Activated CD4-positive, CD25-positive, alpha-beta regulatory T cell (primary cell): Measurements from ENCODE around the gene KCNS3.

Experiments used
- DNase-seq, 4 experiments: peaks; one replicate each; lab custom pipeline; 2025; lab: John Stamatoyannopoulos, UW

The KCNS3 gene

DNA sequence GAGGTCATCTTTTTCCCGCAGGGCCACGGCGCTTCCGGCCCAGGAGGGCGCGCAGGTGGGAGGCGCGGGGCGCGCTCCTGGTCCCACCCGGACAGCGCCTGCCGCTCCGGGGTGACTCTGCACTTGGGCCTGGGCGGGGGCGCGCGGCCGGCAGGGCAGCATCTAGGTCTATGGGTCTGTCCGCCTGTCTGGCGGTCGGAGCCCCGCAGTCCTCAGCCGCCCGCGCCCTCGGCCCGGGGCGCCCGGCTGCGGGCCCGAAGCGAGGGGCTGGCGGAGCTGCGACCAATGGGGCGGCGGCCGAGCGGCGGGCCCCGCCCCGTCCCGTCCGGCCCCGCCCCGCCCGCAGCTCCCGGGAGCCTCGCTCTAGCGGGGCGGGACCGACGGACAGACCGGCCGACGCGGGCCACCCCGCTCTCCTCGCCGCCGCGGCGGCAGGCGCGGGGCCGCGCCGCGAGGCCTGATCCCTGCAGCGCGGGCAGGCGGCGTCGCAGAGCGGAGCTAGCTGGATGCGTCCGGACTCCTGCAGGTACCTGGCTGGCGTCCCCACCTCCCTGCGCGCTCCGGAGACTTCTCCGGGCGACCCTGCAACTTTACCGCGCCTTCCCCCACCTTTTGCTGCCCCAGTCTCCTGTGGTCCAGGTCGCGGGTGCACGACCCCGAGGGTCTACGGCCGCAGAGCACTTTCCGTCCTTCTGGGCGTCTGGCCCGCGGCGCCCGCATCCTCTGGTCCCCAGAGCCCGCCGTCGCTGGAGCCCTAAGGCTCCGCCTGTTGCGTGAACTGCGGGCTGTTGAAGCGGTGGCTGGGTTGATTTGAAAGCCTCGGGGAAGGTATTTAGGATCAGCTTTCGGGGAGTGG lies at the start of gene KCNS3:
Gene KCNS3, plus strand, starts transcription at position 387 of the 856 bp plus-strand sequence. CDS start 52,342 bp downstream, outside the sequence.
- no peak for DNase-seq

- DNase-seq: peak in 2 of 4 experiments; percentile 4 to 7
Observed at GRCh38 chr2:17830053-17831034, 48.1 kb upstream of the KCNS3 start.

GRCh38 chr2:17835516-17835915 lies 43.0 kb upstream of the KCNS3 start:
- DNase-seq: no peak

- DNase-seq: no peak
Observed at GRCh38 chr2:17839959-17840358, 38.5 kb upstream of the KCNS3 start.

GRCh38 chr2:17843457-17843856 lies 35.0 kb upstream of the KCNS3 start:
- no peak for DNase-seq

- no peak for DNase-seq
Observed at GRCh38 chr2:17845806-17846205, 32.7 kb upstream of the KCNS3 start.

DNA sequence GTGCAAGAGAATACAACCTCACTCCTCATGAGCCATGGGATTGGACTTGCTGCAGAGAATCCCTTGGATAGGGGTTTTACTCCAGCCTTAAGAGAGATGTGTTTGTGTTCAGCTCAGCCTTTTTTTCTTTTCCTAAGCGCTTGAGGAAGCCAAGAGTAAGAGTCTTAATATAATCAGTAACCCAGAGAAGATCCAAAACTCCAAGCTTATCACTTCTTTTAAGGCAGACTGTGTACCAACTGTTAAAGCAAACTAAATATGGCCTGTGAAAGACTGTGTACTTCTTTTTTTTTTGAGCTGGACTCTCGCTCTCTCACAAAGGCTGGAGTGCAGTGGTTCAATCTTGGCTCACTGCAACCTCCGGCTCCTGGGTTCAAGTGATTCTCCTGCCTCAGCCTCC lies 31.8 kb upstream of the KCNS3 start:
- DNase-seq: no peak

DNA sequence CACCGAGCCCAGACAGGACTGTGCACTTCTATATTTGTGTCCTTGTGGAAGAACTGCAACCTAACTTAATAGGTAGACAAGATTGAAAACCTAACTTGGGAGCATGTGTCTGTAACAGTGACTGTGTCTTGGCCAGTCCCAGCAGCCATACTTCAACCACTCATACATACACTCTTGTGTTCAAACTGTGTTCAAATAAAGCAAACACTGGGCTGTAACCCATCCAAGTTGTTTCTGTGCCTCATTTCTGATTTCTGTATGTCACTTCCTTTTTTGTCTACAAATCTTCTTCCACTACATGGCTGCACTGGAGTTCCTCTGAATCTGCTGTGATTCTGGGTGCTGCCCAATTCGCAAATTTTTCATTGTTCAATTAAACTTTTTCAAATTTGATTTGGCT lies 31.2 kb upstream of the KCNS3 start:
- DNase-seq: no peak

GRCh38 chr2:17849275-17849674 lies 29.2 kb upstream of the KCNS3 start:
- DNase-seq: no peak

- no peak for DNase-seq
Observed at GRCh38 chr2:17850151-17850550, 28.3 kb upstream of the KCNS3 start.

DNA sequence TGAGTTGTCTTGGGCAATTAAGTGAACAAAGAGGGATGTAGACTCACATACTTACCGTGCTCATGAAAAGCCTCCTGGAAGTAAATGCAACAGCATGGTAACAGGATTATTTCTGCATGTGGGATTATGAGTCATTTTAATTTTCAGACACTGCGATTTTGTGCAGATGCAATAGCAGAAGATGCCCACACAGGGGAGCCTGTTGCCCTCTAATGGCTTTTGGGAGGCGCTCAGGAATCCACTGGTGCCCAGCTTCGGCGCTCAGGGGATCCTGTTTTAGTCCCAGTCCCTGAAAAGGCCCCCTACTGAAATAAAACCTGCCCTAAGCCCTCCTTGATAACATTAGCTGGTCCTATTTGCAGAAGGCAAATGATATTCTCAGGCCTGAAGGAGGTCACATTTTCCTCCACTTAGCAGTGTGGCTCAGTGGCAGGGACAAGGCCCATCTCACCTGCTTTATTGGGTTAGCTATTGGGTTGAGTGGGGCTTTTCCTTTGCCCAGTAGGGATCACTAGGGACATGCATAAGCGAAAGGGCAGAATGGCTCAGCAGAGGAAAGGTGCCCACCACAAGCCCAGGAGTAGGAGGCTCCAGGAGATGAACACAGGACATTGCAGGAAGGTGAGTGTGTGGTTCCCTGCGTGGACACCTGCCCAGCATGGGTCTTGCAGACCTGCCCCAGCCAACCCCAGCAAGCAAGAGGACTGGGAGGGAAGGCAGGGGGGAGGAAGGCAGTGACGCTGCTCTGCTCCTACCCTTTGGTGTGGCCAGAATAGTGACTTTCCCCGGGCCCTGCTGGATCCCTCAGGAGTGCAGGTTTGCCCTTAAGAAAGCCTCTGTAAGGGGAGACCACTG lies 26.5 kb upstream of the KCNS3 start:
- DNase-seq: no peak

DNA sequence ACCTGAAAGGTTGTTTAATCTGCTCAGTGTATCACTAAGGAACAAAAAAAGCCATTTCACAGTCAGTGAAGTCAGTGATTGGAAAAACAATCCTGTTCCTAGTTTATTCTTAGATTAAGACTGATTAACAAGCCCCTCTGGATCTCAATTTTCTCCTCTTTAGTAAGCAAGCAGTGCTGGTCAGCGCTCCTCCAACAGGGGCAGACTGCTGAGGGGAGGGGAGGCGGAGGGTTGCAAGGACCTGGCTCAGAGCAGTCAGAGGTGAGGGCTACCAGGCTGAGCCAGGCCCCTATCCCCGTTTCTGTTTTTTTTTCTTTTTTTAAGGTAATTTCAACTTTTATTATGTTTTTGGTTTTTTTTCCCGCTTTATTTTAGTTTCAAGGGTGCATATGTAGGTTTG lies 24.7 kb upstream of the KCNS3 start:
- no peak for DNase-seq

DNA sequence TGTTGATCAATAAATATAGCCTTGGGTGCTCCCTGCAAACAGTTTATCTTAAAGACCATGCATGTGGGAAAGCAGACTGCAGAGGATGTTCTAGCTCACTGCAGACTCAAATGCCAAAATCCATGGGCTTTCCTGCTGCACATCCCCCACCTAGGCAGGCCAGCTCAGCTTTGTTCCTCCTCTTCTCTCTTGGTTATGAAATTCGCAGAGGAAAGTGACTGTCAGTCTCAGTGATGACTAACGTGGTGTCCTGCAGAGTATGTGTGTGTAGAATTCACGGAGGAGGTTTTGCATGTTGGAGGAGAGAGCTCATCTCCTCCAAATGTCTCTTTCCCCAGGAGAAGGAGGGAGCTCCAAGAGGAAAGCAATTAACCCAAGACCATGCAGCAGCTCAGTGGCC lies 21.4 kb upstream of the KCNS3 start:
- no peak for DNase-seq

- DNase-seq: no peak
Observed at GRCh38 chr2:17858064-17858463, 20.4 kb upstream of the KCNS3 start.

DNA sequence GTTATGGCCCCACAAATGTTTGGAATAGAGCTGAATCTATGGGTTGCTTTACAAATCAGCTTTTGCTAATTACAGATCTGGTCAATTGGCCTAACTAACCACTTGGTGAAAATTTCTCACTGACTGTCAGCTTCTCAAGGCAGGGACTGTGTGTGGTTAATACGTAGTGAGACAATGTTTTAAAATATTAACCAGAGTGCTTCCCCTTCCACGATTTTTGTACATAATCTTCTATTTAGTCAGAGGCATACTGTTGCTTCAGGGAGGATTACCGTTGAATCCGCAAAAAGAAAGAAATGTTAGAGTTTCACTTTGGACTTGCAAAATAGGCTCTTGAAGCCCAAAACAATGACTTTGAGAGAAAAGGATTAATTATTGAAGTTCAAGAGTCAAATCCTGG lies 14.9 kb upstream of the KCNS3 start:
- no peak for DNase-seq

- DNase-seq: no peak
Observed at GRCh38 chr2:17864676-17865075, 13.8 kb upstream of the KCNS3 start.

DNA sequence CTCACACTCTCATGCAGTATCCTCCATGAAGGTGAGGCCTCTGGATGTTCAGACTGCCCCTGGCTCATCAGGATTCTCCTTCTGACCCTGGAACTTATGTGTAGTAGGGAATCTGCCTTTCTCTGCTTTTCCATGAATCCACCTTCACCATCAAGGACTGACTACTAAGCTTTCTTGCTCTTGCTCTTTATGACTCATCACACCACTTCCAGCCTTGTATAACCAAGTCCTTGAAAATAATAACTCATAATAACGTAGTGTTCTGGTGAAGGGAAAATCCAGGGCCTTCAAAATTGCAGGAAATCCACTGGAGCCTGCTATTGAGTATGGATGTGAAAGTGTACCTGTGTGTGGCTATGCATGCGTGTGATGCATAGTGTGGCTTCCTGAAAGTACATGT lies 11.3 kb upstream of the KCNS3 start:
- no peak for DNase-seq

DNA sequence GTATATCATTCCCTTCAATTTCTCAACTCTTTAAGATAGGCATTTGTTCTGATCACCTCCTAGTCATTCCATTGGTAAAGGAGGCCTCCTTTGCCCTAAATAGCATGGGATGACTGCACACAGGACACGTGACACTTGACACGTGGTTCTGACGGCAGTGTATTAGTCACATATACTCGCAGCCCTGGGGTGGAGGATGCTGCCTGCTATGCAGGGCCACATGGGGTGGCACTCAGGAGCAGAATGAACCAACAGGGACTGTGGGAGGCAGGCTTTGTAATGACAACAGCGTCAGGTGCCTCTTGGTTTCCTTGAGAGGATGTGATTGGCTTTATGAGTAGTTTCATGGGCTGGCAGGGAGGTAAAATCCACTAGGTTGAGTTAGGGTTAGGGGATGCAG lies 9.3 kb upstream of the KCNS3 start:
- DNase-seq: no peak

- DNase-seq: no peak
Observed at GRCh38 chr2:17871639-17872038, 6.8 kb upstream of the KCNS3 start.

GRCh38 chr2:17873021-17873420 lies 5.4 kb upstream of the KCNS3 start:
- no peak for DNase-seq

DNA sequence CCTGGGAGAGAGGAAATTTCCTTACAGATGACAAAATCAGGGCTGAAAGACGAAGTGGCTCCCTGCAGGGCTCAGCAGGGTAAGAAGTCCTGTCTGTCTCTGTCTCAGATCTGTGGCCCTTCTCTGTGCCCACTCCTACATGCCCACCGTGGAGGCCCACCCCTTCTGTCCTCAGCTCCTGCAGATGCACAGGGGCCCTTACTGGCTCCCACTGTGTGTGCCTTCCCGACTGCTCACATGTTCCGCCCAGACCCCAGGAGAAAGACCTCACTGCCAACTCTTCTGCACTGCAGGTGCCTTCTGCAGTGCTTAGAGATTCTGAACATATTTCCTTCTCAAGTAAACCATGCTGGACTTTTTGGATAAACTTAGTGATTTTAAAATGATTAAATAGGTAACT lies 1.9 kb upstream of the KCNS3 start:
- no peak for DNase-seq

- DNase-seq: no peak
Observed at GRCh38 chr2:17877811-17878280, 621 bp upstream of the KCNS3 start.
